ENCODE measurements around the gene C10orf143.

GRCh38 chr10:130141038-130141437 is 30.4 kb upstream of the C10orf143 start:
- no peak for TF ChIP-seq CTCF (IDR thresholded peaks at IDR 0.05; ENCODE audit: insufficient read depth, low read length, poor library complexity, severe bottlenecking)
- TF ChIP-seq EZH2phosphoT487 (conservative IDR thresholded peaks at IDR 0.05; ENCODE audit: low read length): no peak
